HG02623 (cell line): ENCODE data around the gene BABAM2.
"Not testable (repeated sequence)": the region's sequence is repeated elsewhere in the genome, so short reads cannot be mapped to it uniquely, and the experiment has no call there.

Source experiments
- ATAC-seq: cut with Tn5 transposase; IDR thresholded peaks from one replicate; pipeline ENCODE4 v1.9.1; 2021; ENCODE audit warnings: moderate library complexity; ENCODE audit not compliant: unreplicated experiment

The BABAM2 gene

DNA sequence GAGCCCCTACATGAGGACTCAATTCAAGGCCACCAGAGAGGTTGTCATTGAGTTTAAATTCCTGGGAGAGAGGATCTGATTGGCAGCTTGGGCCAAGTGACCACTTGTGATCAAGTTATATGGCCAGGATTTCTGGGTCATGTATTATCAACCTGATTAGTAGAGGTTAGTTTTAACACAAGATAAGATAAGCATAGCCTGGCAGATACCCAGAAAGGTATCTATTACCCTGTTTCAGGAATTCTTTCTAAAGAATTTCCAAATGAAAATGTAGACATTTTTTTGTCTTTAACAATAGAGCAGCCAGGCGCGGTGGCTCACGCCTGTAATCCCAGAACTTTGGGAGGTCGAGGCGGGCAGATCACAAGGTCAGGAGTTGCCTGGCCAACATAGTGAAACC lies 50.5 kb downstream of the BABAM2 start:
- no peak for ATAC-seq

DNA sequence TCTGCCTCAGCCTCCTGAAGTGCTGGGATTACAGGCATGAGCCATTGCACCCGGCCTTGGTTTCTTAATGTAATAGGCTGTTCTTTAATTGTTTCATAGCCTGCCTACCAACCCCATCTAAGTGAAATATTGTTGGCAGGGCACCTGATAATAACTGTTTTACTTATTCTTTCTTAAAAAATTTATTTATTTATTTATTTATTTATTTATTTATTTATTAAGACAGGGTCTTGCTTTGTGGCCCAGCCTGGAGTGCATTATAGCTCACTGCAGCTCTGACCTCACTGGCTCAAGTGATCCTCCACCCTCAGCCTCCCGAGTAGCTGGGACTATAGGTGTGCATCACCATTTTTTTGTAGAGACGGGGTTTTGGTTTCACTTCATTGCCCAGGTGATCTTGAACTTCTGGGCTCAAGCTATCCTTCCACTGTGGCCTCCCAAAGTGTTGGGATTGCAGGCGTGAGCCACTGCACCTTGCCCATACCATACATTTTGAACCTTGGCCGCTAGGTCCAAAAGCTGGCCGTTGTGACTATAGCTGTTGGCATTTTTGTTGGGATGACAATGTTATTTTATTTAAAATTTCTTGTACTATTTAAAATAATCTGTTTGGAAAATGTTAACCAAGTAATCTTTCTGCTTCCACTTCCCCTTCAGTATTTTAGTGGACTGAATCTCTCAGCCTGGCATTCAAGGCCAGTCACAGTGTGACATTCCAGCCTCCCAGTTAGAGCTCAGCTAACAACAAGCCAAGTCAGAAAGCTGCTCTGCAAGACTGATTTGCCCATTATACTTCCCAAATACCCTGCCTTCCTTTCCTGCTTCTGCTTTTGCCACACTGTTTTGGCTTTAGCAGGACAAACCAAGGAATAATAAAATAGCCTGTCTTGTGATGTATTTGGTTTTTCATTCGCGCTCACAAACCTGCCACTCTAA lies 52.4 kb downstream of the BABAM2 start:
- no peak for ATAC-seq

DNA sequence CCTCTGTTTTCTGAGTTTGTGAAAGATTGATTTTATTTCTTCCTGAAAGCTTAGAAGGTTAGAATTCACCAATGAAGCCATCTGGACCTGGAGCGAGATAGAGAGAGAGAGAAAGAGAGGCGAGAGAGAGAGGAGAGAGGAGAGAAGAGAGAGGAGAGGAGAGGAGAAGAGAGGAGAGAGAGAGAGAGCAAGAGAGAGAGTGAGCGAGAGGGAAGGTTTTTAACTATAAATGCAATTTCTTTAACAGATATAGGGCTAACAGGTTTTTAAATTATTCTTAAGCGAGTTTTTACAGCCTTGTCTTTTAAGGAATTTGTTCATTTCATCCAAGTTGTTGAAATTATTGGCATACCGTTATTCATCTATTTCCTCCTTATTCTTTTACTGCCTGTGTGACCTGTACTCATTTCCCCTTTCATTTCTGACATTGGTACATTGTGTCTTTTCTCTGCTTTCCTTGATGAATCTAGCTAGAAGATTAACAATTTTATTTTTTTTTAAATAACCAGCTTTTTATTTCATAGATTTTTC lies 56.1 kb downstream of the BABAM2 start:
- no peak for ATAC-seq

GRCh38 chr2:27952070-27952469 lies 61.5 kb downstream of the BABAM2 start:
- no peak for ATAC-seq

DNA sequence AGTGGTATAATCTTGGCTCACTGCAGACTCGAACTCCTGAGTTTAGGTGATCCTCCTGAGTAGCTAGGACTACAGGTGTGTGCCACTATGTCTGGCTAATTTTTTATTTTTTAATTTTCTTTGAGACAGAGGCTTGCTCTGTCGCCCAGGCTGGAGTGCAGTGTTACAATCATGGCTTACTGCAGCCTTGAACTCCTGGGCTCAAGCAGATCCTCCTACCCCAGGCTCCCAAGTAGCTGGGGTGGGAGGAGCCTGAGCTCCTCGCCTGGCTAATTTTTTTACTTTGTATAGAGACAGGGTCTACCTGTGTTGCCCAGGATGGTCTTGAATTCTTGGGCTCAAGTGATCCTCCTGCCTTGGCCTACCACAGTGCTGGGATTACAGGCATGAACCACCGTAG lies 62.5 kb downstream of the BABAM2 start:
- ATAC-seq, result no peak

GRCh38 chr2:27954221-27954673 lies 63.7 kb downstream of the BABAM2 start:
- no peak for ATAC-seq

GRCh38 chr2:27954771-27955383 lies 64.3 kb downstream of the BABAM2 start:
- no peak for ATAC-seq

DNA sequence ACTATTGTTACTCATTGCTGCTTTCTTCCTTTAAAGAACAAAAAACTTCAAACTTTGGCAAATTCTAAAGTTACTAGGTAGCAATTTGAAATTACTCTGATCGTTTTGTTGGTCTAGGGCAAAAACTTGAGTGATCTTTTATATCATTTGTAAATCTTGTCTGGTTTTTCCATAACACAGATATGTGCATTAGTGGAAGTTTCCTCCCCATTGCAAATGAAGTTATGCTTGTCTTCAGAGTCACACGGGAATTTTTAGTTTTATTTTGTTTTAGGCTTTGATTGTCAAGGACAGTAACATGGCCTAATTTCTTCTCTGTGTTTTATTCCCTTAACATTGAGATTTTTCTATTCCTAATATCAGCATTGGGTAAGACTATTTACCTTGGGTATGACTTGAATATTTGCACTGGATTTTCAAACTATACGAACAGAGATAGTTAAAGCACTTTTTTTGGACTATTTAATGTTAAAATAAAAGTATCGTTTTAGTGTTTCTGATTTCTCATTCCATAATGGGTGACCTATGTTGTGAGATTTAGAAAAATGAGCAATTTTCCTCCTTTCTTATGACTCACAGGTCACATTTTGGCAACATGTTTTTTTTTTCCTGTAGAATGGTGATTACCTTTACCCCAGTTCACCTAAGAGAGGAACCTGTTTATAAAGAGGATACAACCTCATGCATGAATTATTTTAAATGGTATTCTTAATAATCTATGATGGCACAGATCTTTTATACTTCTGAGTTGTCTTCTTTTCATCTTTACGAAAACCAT lies 65.0 kb downstream of the BABAM2 start:
- ATAC-seq, result no peak

DNA sequence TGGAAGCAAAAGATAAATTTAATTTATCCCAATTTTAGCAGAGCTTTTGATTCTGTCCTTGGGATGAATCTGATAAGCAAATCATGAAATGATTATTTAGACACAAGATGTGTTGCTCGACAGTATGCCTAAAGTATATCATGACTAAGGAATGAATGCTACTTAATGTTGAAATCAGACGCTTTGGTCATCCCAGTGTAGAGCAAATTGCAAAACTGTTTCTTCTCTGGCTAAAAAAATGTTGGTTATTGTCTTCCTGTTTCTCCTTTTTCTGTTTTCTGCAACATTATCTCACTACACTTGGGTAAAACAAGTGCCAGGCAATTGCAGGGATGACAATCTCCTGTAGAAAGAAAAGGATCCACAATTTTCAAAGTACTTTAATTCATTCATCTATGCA lies 66.4 kb downstream of the BABAM2 start:
- ATAC-seq, result no peak

DNA sequence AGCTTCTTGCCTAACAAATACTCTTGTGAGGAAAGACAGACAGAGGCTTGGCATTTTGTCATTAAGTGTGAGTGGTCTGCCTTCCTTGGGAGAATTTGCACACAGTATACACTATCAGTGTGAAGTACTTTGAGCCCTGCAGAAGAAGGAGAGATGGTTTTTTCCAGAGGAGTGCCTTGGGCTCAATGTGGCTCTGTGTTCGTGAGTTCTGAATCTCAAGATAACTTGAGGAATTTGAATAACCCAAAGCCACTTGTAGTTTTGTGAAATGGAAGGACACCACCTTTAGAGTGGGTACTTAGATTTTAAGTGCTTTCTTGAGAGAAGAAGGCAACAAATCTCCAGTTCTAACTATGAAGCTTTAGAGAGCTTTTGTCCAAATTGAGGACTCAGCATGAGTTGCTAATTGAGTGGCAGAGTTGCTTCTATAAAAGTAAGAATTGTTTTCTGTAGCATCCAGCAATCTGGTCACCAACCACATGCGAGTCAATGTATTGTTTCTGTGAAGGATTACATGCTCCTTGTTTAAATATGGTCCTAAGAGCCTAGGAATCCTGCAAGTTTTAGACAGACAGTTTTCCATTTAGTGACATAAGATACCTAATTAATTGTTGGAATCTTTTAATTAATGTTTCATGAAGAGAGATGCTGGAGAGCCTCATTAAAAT lies 68.3 kb downstream of the BABAM2 start:
- no peak for ATAC-seq

GRCh38 chr2:27959496-27959895 lies 69.0 kb downstream of the BABAM2 start:
- no peak for ATAC-seq

DNA sequence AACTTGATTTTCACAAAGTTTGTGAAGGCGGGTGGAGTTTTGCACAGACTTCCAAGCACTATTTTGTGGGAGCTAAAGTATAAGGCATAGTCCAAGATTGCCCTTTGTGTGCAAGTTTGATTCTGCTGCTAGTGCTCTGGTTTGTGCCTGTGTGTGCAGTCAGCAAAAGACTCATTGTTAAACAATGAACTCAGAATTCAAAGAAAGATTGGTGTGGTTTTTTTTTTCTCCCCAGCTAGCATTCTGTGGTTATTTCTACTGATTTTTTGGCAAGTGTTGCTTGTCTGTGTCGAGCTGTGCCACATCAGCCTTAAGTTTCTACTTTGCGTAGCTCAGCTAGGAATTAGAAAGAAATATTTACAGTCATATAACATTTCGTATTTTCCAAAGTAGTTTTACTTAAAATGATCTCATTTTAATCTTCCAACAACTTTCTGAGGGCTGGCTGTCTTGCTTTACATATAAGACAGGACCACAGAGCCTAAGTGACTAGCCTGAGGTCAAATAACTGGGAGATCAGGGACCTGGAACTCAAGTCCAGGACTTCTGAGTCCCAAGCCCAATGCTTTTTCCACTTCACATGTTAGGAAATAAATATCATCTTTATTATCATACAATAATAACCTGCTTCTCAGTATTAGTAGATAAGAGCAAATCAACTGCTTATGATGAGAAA lies 69.8 kb downstream of the BABAM2 start:
- ATAC-seq, result no peak

- ATAC-seq, result no peak
These were observed 71.5 kb downstream of the BABAM2 start for GRCh38 chr2:27962006-27962405.

- ATAC-seq, result no peak
These were observed 72.9 kb downstream of the BABAM2 start for GRCh38 chr2:27963472-27963871.

GRCh38 chr2:27964067-27964466 lies 73.5 kb downstream of the BABAM2 start:
- no peak for ATAC-seq

GRCh38 chr2:27965841-27966240 lies 75.3 kb downstream of the BABAM2 start:
- no peak for ATAC-seq

DNA sequence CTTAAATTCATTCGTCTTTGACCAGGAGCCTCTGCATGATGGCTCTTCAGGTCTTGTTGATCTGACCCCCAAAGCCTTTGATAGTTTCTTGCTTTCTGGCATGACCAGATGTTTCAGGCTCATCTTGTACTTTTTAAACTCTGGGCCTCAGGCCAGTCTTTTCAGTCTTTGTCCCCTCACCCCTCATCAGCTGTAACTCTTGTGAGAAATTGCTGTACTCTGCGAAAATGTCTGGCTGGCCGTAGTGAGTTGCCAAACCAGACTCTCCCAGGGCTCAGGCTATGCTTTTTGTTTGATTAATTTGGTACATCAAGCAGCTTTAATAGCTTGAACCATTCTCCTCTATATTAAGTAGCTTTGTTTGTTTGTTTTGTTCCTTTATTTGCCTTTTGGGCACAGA lies 75.9 kb downstream of the BABAM2 start:
- no peak for ATAC-seq

- ATAC-seq, result no peak
These were observed 76.5 kb downstream of the BABAM2 start for GRCh38 chr2:27967076-27967475.

GRCh38 chr2:27968045-27968444 lies 77.5 kb downstream of the BABAM2 start:
- ATAC-seq, result not testable (repeated sequence)

GRCh38 chr2:27968957-27969356 lies 78.4 kb downstream of the BABAM2 start:
- not testable (repeated sequence) for ATAC-seq
